Gastroesophageal sphincter (tissue), 3 donors: ENCODE measurements around the gene TBC1D4.

ENCODE experiments used
- POLR2A ChIP-seq, 2 donors: fragments of 450-650 bp; IDR thresholded peaks; one replicate each; pipeline ENCODE4 v1.6.1; 2017; ENCODE audit warnings: antibody characterized with exemption in 2 of 2, mild to moderate bottlenecking in 2 of 2, moderate library complexity in 1 of 2
- POLR2AphosphoS5 ChIP-seq: sonication (generic); formaldehyde crosslinking; IDR thresholded peaks from one replicate; pipeline ENCODE4 v1.6.1; 2017; ENCODE audit warnings: antibody characterized with exemption
- TF ChIP-seq, protein P1 (sequence below), 4 experiments: fragments of 200-600 bp in 2 of 4; fragments of 450-650 bp in 2 of 4; sonication (generic) in 1 of 4; IDR thresholded peaks; one replicate each; pipeline ENCODE4 v1.5.1; 2017 to 2019; ENCODE audit warnings: antibody characterized with exemption in 4 of 4, mild to moderate bottlenecking in 2 of 4, moderate library complexity in 2 of 4

DNA sequence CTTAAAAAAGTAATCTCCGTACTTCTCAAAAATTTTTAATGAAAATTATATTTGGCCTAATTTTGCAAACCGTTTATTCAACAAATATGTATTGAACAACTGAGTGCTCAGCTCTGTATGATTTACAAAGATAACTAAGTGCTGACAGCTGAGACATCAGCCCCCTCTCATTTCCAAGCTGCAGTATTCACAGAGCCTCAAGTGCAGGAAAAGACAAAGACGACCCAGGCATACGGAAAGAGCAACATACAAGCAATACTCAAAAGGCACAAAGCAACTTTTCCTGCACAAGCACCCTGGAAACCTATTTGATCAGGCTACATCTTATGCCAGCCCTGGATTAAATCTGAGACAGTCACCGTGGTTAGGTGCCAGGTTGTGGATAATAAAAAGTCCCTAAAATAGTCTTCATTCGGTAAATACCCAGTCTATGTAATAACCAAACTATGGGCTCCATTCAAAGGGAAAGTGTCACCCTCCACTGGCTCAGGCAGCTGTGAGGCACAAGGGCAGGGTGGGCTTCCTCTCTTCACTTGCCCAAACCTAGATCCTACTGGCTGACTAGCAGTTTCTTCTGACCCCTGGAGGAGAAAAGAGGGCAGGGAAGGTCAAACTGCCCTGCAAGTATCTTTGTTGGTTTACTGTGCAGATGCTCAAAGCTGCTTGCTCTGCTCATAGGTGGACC lies 65.5 kb downstream of the TBC1D4 start:
- TF ChIP-seq, protein P1, sequence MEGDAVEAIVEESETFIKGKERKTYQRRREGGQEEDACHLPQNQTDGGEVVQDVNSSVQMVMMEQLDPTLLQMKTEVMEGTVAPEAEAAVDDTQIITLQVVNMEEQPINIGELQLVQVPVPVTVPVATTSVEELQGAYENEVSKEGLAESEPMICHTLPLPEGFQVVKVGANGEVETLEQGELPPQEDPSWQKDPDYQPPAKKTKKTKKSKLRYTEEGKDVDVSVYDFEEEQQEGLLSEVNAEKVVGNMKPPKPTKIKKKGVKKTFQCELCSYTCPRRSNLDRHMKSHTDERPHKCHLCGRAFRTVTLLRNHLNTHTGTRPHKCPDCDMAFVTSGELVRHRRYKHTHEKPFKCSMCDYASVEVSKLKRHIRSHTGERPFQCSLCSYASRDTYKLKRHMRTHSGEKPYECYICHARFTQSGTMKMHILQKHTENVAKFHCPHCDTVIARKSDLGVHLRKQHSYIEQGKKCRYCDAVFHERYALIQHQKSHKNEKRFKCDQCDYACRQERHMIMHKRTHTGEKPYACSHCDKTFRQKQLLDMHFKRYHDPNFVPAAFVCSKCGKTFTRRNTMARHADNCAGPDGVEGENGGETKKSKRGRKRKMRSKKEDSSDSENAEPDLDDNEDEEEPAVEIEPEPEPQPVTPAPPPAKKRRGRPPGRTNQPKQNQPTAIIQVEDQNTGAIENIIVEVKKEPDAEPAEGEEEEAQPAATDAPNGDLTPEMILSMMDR (IDR thresholded peaks at IDR 0.05) = no peak
- TF ChIP-seq POLR2AphosphoS5 (no peak), POLR2A (IDR thresholded peaks at IDR 0.05) (no peak)
